H1 (cell line): Measurements from ENCODE around the gene SIRPB1. TPM values are rescaled to one million over a fixed set of nuclear protein-coding genes. Genes with fewer than 3 reads are reported as not detected.

Source experiments
- CTCF ChIA-PET: fragments of 300-600 bp; sonication (Branson Sonifier 250); formaldehyde crosslinking; loops from one replicate; lab custom pipeline; 2021; ENCODE audit not compliant: partially characterized antibody; lab: Charles Lee
- POLR2A ChIA-PET: fragments of 300-600 bp; sonication (Branson Sonifier 250); formaldehyde crosslinking; loops from one replicate; lab custom pipeline; 2021; ENCODE audit warnings: inconsistent platforms; ENCODE audit not compliant: partially characterized antibody; lab: Charles Lee
- DNase-seq, 2 experiments: peaks; one replicate each; pipeline versions ENCODE4 v3.0.0 to v3.0.0-alpha.2; 2010 to 2022; ENCODE audit warnings: low spot score in 2 of 2, low read depth in 1 of 2, mixed read lengths in 1 of 2
- FAIRE-seq: peaks from 2 replicates; lab custom pipeline; 2011; peaks lifted over from hg19 to GRCh38; lab: Jason Lieb, UNC
- H2AFZ ChIP-seq: 2 replicates; pipeline ENCODE4 v1.8.1; 2012; ENCODE audit warnings: low read length, inconsistent platforms
- H2AK5ac ChIP-seq: 2 replicates; pipeline ENCODE4 v1.6.1; 2013; ENCODE audit warnings: low read depth, low read length
- H2BK120ac ChIP-seq: replicated peaks from 2 replicates; pipeline ENCODE3; 2013; ENCODE audit warnings: low read depth, low read length, inconsistent platforms
- H2BK12ac ChIP-seq: 2 replicates; pipeline ENCODE4 v1.6.1; 2013; ENCODE audit warnings: low read depth, low read length
- H2BK15ac ChIP-seq: 2 replicates; pipeline ENCODE4 v1.6.1; 2013; ENCODE audit warnings: low read length
- H2BK20ac ChIP-seq: 2 replicates; pipeline ENCODE4 v1.6.1; 2013; ENCODE audit warnings: low read length
- H2BK5ac ChIP-seq: 2 replicates; pipeline ENCODE4 v1.6.1; 2013; ENCODE audit warnings: low read depth, low read length
- H3K14ac ChIP-seq: 2 replicates; pipeline ENCODE4 v1.6.1; 2013; ENCODE audit warnings: inconsistent platforms; ENCODE audit not compliant: insufficient read length
- H3K18ac ChIP-seq: 2 replicates; pipeline ENCODE4 v1.6.1; 2013; ENCODE audit warnings: low read length; ENCODE audit errors: extremely low read depth
- H3K23ac ChIP-seq: 2 replicates; pipeline ENCODE4 v1.6.1; 2013; ENCODE audit warnings: inconsistent platforms; ENCODE audit not compliant: insufficient read length
- H3K23me2 ChIP-seq: 2 replicates; pipeline ENCODE4 v1.6.1; 2013; ENCODE audit warnings: low read depth, low read length
- H3K27ac ChIP-seq: 2 replicates; pipeline ENCODE4 v1.6.1; 2011; ENCODE audit warnings: low read depth, low read length, inconsistent platforms
- H3K27me3 ChIP-seq, 4 experiments: replicated peaks in 1 of 4; 1 replicate in 1 of 4; 2 replicates in 3 of 4; pipeline versions ENCODE4 v1.6.1 to v1.8.1; 2011 to 2013; ENCODE audit warnings: low read length in 3 of 4, mild to moderate bottlenecking in 3 of 4, inconsistent platforms in 2 of 4, mixed read lengths in 2 of 4, moderate library complexity in 1 of 4; ENCODE audit not compliant: control insufficient read depth in 3 of 4, insufficient read depth in 3 of 4; ENCODE audit errors: extremely low read depth in 1 of 4
- H3K36me3 ChIP-seq, 4 experiments: 2 replicates each; pipeline versions ENCODE4 v1.6.1 to v1.8.1; 2011 to 2013; ENCODE audit warnings: mild to moderate bottlenecking in 4 of 4, low read length in 3 of 4, moderate library complexity in 2 of 4, control low read depth in 1 of 4, inconsistent platforms in 1 of 4; ENCODE audit not compliant: insufficient read depth in 4 of 4, control insufficient read depth in 2 of 4
- H3K4ac ChIP-seq: replicated peaks from 2 replicates; pipeline ENCODE3; 2013; ENCODE audit warnings: low read length, low read depth, mixed read lengths, inconsistent platforms; ENCODE audit not compliant: insufficient read length
- H3K4me1 ChIP-seq, 4 experiments: replicated peaks in 1 of 4; 1 replicate in 1 of 4; 2 replicates in 3 of 4; pipeline versions ENCODE4 v1.6.1 to v1.8.1; 2011 to 2013; ENCODE audit warnings: low read length in 3 of 4, inconsistent platforms in 2 of 4, mixed read lengths in 1 of 4; ENCODE audit not compliant: insufficient read depth in 4 of 4, control insufficient read depth in 3 of 4
- H3K4me2 ChIP-seq, 2 experiments: 2 replicates each; pipeline versions ENCODE4 v1.6.1 to v1.8.1; 2011 to 2013; ENCODE audit warnings: low read depth in 2 of 2, low read length in 2 of 2, control low read depth in 1 of 2, inconsistent platforms in 1 of 2, mild to moderate bottlenecking in 1 of 2; ENCODE audit not compliant: insufficient read depth in 1 of 2
- H3K4me3 ChIP-seq, 4 experiments: fragments of 200-600, 300-600 bp in 1 of 4; sonication (generic), shearing (Covaris generic), sonication (Bioruptor Twin) in 1 of 4; 2 replicates each; pipeline versions ENCODE4 v1.5.1 to v1.8.1; 2011 to 2016; ENCODE audit warnings: low read length in 4 of 4, low read depth in 3 of 4, control low read depth in 2 of 4, inconsistent platforms in 2 of 4, mild to moderate bottlenecking in 2 of 4, mixed read lengths in 1 of 4, moderate library complexity in 1 of 4; ENCODE audit not compliant: insufficient read depth in 2 of 4; ENCODE audit errors: extremely low read depth in 1 of 4
- H3K56ac ChIP-seq: replicated peaks from 2 replicates; pipeline ENCODE3; 2013; ENCODE audit warnings: low read depth, mild to moderate bottlenecking, mixed read lengths, low read length, inconsistent platforms; ENCODE audit not compliant: insufficient read length
- H3K79me1 ChIP-seq: 2 replicates; pipeline ENCODE4 v1.6.1; 2013; ENCODE audit warnings: low read depth, low read length, control low read depth
- H3K79me2 ChIP-seq, 2 experiments: 2 replicates each; pipeline versions ENCODE4 v1.6.1 to v1.8.1; 2012 to 2013; ENCODE audit warnings: low read length in 2 of 2, mild to moderate bottlenecking in 2 of 2, inconsistent platforms in 1 of 2; ENCODE audit not compliant: insufficient read depth in 2 of 2, control insufficient read depth in 1 of 2
- H3K9ac ChIP-seq, 4 experiments: replicated peaks in 1 of 4; 1 replicate in 1 of 4; 2 replicates in 3 of 4; pipeline versions ENCODE4 v1.6.1 to v1.8.1; 2011 to 2013; ENCODE audit warnings: low read depth in 3 of 4, low read length in 3 of 4, control low read depth in 2 of 4, mild to moderate bottlenecking in 2 of 4, moderate library complexity in 2 of 4, inconsistent platforms in 1 of 4; ENCODE audit errors: extremely low read depth in 1 of 4
- H3K9me3 ChIP-seq, 2 experiments: 2 replicates each; pipeline versions ENCODE4 v1.6.1 to v1.8.1; 2012 to 2013; ENCODE audit warnings: mild to moderate bottlenecking in 2 of 2, moderate library complexity in 2 of 2, control low read depth in 1 of 2, inconsistent platforms in 1 of 2, low read depth in 1 of 2, low read length in 1 of 2, mixed read lengths in 1 of 2; ENCODE audit not compliant: insufficient read depth in 2 of 2
- H4K20me1 ChIP-seq, 2 experiments: replicated peaks in 1 of 2; 2 replicates each; pipeline versions ENCODE3 to v1.8.1; 2011 to 2013; ENCODE audit warnings: inconsistent platforms in 2 of 2, low read length in 2 of 2, mild to moderate bottlenecking in 1 of 2; ENCODE audit not compliant: insufficient read depth in 2 of 2, control insufficient read depth in 1 of 2
- H4K5ac ChIP-seq: 2 replicates; pipeline ENCODE4 v1.6.1; 2013; ENCODE audit warnings: low read length, low read depth, mixed read lengths, inconsistent platforms; ENCODE audit not compliant: insufficient read length
- H4K8ac ChIP-seq: 2 replicates; pipeline ENCODE4 v1.8.0; 2013; ENCODE audit warnings: mild to moderate bottlenecking, moderate library complexity, low read length, inconsistent platforms; ENCODE audit not compliant: insufficient read depth; ENCODE audit errors: extremely low read depth
- H4K91ac ChIP-seq: replicated peaks from 2 replicates; pipeline ENCODE3; 2013; ENCODE audit warnings: low read length, mixed read lengths, inconsistent platforms; ENCODE audit not compliant: insufficient read length
- BACH1 ChIP-seq: IDR thresholded peaks from 2 replicates; pipeline ENCODE4 v1.6.1; 2012; ENCODE audit warnings: low read length, improper control_type of control experiment
- GABPA ChIP-seq: IDR thresholded peaks from 2 replicates; pipeline ENCODE4 v1.6.1; 2011; ENCODE audit warnings: mild to moderate bottlenecking, low read length, moderate library complexity, borderline replicate concordance; ENCODE audit not compliant: insufficient read depth
- KDM1A ChIP-seq: fragments of 200-600, 300-600 bp; sonication (generic); IDR thresholded peaks from 2 replicates; pipeline ENCODE4 v1.7.1; 2016; ENCODE audit warnings: mild to moderate bottlenecking, low read length, borderline replicate concordance
- SP2 ChIP-seq: IDR thresholded peaks from 2 replicates; pipeline ENCODE4 v1.6.1; 2012; ENCODE audit warnings: mild to moderate bottlenecking, low read length, inconsistent platforms
- ZNF274 ChIP-seq: IDR thresholded peaks from 2 replicates; pipeline ENCODE4 v1.7.0; 2012; ENCODE audit warnings: low read length, borderline replicate concordance; ENCODE audit errors: extremely low read depth
- WGBS, 2 experiments: shearing (Covaris generic) in 1 of 2; methylation state at CpG; one replicate each; pipeline versions ENCODE4 v1.1.6 to v1.1.7; 2013 to 2015; ENCODE audit warnings: low lambda C conversion rate in 2 of 2, mixed read lengths in 2 of 2, inconsistent platforms in 1 of 2, low coverage in 1 of 2, missing lambda C conversion rate in 1 of 2; ENCODE audit not compliant: insufficient replicate concordance in 2 of 2, insufficient coverage in 1 of 2, insufficient read length in 1 of 2; ENCODE audit errors: extremely low coverage in 1 of 2, missing lambda C conversion rate in 1 of 2; 5-methylcytosine and 5-hydroxymethylcytosine counted together
- polyA plus RNA-seq, 7 experiments: library from polyadenylated mRNA; depleted of rRNA in 3 of 7; stranded (reverse) in 5 of 7; unstranded in 2 of 7; fragments of >200 nt in 5 of 7; fragments of 200-250 nt in 2 of 7; gene quantifications; 1 replicate in 5 of 7; 2 replicates in 1 of 7; 4 replicates in 1 of 7; pipeline versions ENCODE4 v1.2.1 to v1.2.3, GENCODE V29; 2011 to 2013; ENCODE audit warnings: missing spikeins in 2 of 7, mixed read lengths in 2 of 7
- total RNA-seq: library from RNA; stranded (reverse); fragmentation: NEBNext Ultra II Directional; extraction: Animal tissue kit (Norgen Biotek cat#: 25700); gene quantifications from 2 replicates; pipeline ENCODE4 v1.2.1, GENCODE V29; 2021

The SIRPB1 gene
- total and polyA plus RNA-seq, 2 of the 8 experiments (the other 6 are each of a cell fraction or from before 2014, with no cell fraction given) = 0.14 to 0.99 TPM

GRCh38 chr20:1576641-1577040, 43.2 kb downstream of the SIRPB1 start:
- Histone ChIP-seq H2AK5ac (no peak overlapping the region), H3K9ac (no peak overlapping the region), H2AFZ (no peak overlapping the region), H3K4ac (no peak overlapping the region), H3K23me2 (no peaks in the 10 kb centered on the region), H3K4me2 (no peak overlapping the region), H2BK120ac (no peak overlapping the region), H3K79me2 (no peaks in the 10 kb centered on the region), H4K20me1 (no peaks in the 10 kb centered on the region), H3K4me1 (no peaks in the 10 kb centered on the region), H4K8ac (no peak overlapping the region), H2BK12ac (no peak overlapping the region), H3K79me1 (no peaks in the 10 kb centered on the region), H3K27ac (no peak overlapping the region), H3K18ac (no peak overlapping the region), H3K23ac (no peak overlapping the region), H4K91ac (no peak overlapping the region), H3K56ac (no peak overlapping the region), H2BK20ac (no peak overlapping the region), H2BK5ac (no peak overlapping the region), H3K27me3 (no peaks in the 10 kb centered on the region), H3K9me3 (no peaks in the 10 kb centered on the region), H3K4me3 (no peak overlapping the region), H3K14ac (no peak overlapping the region), H2BK15ac (no peak overlapping the region), H3K36me3 (no peaks in the 10 kb centered on the region), H4K5ac (no peak overlapping the region)
- ChIA-PET CTCF (interaction anchor here (1.2 to 1.4 kb wide), 2 partner anchors 9 to 73 kb away, joined by 3 to 4 read pairs; no protein-coding TSS in a partner anchor), POLR2A (no interaction called here)
- 90% methylated on average over 3 of the region's 3 CpGs; no CpG with 5 or more reads in 1 of the 2 experiments for WGBS, 2 experiments
- no peak for TF ChIP-seq KDM1A
- no peak for TF ChIP-seq BACH1
- TF ChIP-seq SP2 = no peak
- no peak for TF ChIP-seq GABPA
- no peak for TF ChIP-seq ZNF274
- DNase-seq = no peak
- no peak for FAIRE-seq
